ENCODE measurements around the gene TMPRSS11E. TPM values are rescaled to one million over a fixed set of nuclear protein-coding genes. Genes with fewer than 3 reads are reported as not detected.

TMPRSS11E gene
- total RNA-seq, 4 donors from 2014 or later = 5.9 to 18.2 (median 9.5) TPM

GRCh38 chr4:68445111-68445510 is 2.2 kb upstream of the TMPRSS11E start:
- Histone ChIP-seq H3K36me3 (no peaks in the 10 kb centered on the region), H3K4me3 (no peak overlapping the region), H3K9me3 (no peaks in the 10 kb centered on the region), H3K27ac (no peak overlapping the region), H3K4me1 (no peaks in the 10 kb centered on the region), H3K27me3 (no peaks in the 10 kb centered on the region)
- no peak for TF ChIP-seq POLR2A (IDR thresholded peaks at IDR 0.05)
- no peak for TF ChIP-seq CTCF (IDR thresholded peaks at IDR 0.05)
- TF ChIP-seq EP300 (IDR thresholded peaks at IDR 0.05) = no peak
- no peak for TF ChIP-seq POLR2AphosphoS5 (IDR thresholded peaks at IDR 0.05)
- no peak for DNase-seq (ENCODE audit: low spot score in 2 of 2)

GRCh38 chr4:68451246-68452211 is 4.3 kb downstream of the TMPRSS11E start:
- no peak overlapping the region for H3K4me3 ChIP-seq
- no peak overlapping the region for H3K27ac ChIP-seq
- no peaks in the 10 kb centered on the region for H3K36me3 ChIP-seq
- no peak for TF ChIP-seq POLR2AphosphoS5 (IDR thresholded peaks at IDR 0.05)
- no peak for DNase-seq (ENCODE audit: low spot score in 2 of 2)
- no peaks in the 10 kb centered on the region for H3K4me1 ChIP-seq
- no peaks in the 10 kb centered on the region for H3K9me3 ChIP-seq
- no peaks in the 10 kb centered on the region for H3K27me3 ChIP-seq

GRCh38 chr4:68460085-68460484 is 12.8 kb downstream of the TMPRSS11E start:
- Histone ChIP-seq H3K9me3 (no peaks in the 10 kb centered on the region), H3K27me3 (no peaks in the 10 kb centered on the region), H3K27ac (no peak overlapping the region), H3K4me3 (no peak overlapping the region), H3K4me1 (no peaks in the 10 kb centered on the region), H3K36me3 (no peaks in the 10 kb centered on the region)
- TF ChIP-seq POLR2A (IDR thresholded peaks at IDR 0.05) (no peak), POLR2AphosphoS5 (IDR thresholded peaks at IDR 0.05) (no peak), CTCF (IDR thresholded peaks at IDR 0.05) (no peak), EP300 (IDR thresholded peaks at IDR 0.05) (no peak)
- 61% methylated on average over 7 of the region's 7 CpGs for WGBS
- no peak for DNase-seq (ENCODE audit: low spot score in 2 of 2)

GRCh38 chr4:68461790-68462189 is 14.5 kb downstream of the TMPRSS11E start:
- no peak for DNase-seq (ENCODE audit: low spot score in 2 of 2)
- Histone ChIP-seq H3K9me3 (no peaks in the 10 kb centered on the region), H3K4me3 (no peak overlapping the region), H3K4me1 (no peaks in the 10 kb centered on the region), H3K27me3 (no peaks in the 10 kb centered on the region), H3K36me3 (no peaks in the 10 kb centered on the region), H3K27ac (no peak overlapping the region)
- 79% methylated on average over 3 of the region's 3 CpGs for WGBS
- TF ChIP-seq CTCF (IDR thresholded peaks at IDR 0.05) (no peak), POLR2AphosphoS5 (IDR thresholded peaks at IDR 0.05) (no peak), EP300 (IDR thresholded peaks at IDR 0.05) (no peak), POLR2A (IDR thresholded peaks at IDR 0.05) (no peak)

GRCh38 chr4:68462691-68463090 is 15.4 kb downstream of the TMPRSS11E start:
- H3K27me3 ChIP-seq = no peaks in the 10 kb centered on the region
- H3K27ac ChIP-seq = no peak overlapping the region
- no peaks in the 10 kb centered on the region for H3K4me1 ChIP-seq
- no peak for TF ChIP-seq POLR2A (IDR thresholded peaks at IDR 0.05)
- no peak for TF ChIP-seq CTCF (IDR thresholded peaks at IDR 0.05)
- no peak for TF ChIP-seq POLR2AphosphoS5 (IDR thresholded peaks at IDR 0.05)
- TF ChIP-seq EP300 (IDR thresholded peaks at IDR 0.05) = no peak
- H3K4me3 ChIP-seq = no peak overlapping the region
- H3K9me3 ChIP-seq = no peaks in the 10 kb centered on the region
- DNase-seq (ENCODE audit: low spot score in 2 of 2) = no peak
- H3K36me3 ChIP-seq = no peaks in the 10 kb centered on the region
- 70% methylated on average over 2 of the region's 2 CpGs for WGBS

All from suprapubic skin (tissue), 4 donors.